Body of pancreas (tissue), 4 donors: ENCODE data around the gene PDLIM3. TPM values are rescaled to one million over a fixed set of nuclear protein-coding genes. Genes with fewer than 3 reads are reported as not detected.

Experiments
- ATAC-seq: fragments of 150-250 bp; one replicate; pipeline ENCODE4 v1.9.1; 2016
- DNase-seq, 4 donors: peaks; one replicate each; pipeline ENCODE4 v3.0.0-alpha.2; 2019
- H3K27ac ChIP-seq, 4 donors: fragments of 200-600 bp; sonication (generic); 1 replicate in 3 of 4; 2 replicates in 1 of 4; pipeline versions ENCODE4 v1.5.1 to v1.6.1; 2016 to 2019; ENCODE audit warnings: mild to moderate bottlenecking in 1 of 4, mixed read lengths in 1 of 4, moderate library complexity in 1 of 4
- H3K27me3 ChIP-seq, 2 donors: fragments of 200-600 bp; sonication (generic); one replicate each; pipeline ENCODE4 v1.6.0; 2016; ENCODE audit warnings: mild to moderate bottlenecking in 1 of 2
- H3K36me3 ChIP-seq, 2 donors: fragments of 200-600 bp; sonication (generic); replicated peaks in 1 of 2; 2 replicates each; pipeline ENCODE4 v1.5.1; 2016; ENCODE audit warnings: low read depth in 2 of 2; ENCODE audit not compliant: insufficient read depth in 1 of 2
- H3K4me1 ChIP-seq: fragments of 200-600 bp; sonication (generic); one replicate; pipeline ENCODE4 v1.6.0; 2016
- H3K4me3 ChIP-seq, 2 donors: fragments of 200-600 bp; sonication (generic); 1 replicate in 1 of 2; 2 replicates in 1 of 2; pipeline ENCODE4 v1.5.1; 2016 to 2019
- H3K9me3 ChIP-seq, 3 donors: fragments of 200-600 bp; sonication (generic); 1 replicate in 2 of 3; 2 replicates in 1 of 3; pipeline ENCODE4 v1.5.1; 2016
- CTCF ChIP-seq, 7 experiments: fragments of 450-650 bp in 4 of 7; fragments of 200-600 bp in 3 of 7; sonication (generic) in 3 of 7; IDR thresholded peaks; one replicate each; pipeline ENCODE4 v1.5.1; 2016 to 2019; ENCODE audit warnings: antibody characterized with exemption in 7 of 7
- POLR2A ChIP-seq, 3 donors: fragments of 450-650 bp; IDR thresholded peaks; one replicate each; pipeline ENCODE4 v1.6.1; 2016; ENCODE audit warnings: antibody characterized with exemption in 3 of 3, mild to moderate bottlenecking in 2 of 3
- WGBS, 2 donors: methylation state at CpG; one replicate each; pipeline ENCODE4 v1.1.5; 2017; 5-methylcytosine and 5-hydroxymethylcytosine counted together
- intact Hi-C: fragments of 100-400 bp; cut with DNase I; formaldehyde crosslinking; loops from one replicate; pipeline ENCODE4 v1.15.1; 2023
- total RNA-seq, 2 donors: library from RNA; depleted of rRNA; stranded (reverse); fragments of >200 nt; gene quantifications; one replicate each; pipeline ENCODE4 v1.1.0, GENCODE V29; 2016

The PDLIM3 gene
- total RNA-seq, 2 donors from 2014 or later, result 22.1 to 40.2 TPM

DNA sequence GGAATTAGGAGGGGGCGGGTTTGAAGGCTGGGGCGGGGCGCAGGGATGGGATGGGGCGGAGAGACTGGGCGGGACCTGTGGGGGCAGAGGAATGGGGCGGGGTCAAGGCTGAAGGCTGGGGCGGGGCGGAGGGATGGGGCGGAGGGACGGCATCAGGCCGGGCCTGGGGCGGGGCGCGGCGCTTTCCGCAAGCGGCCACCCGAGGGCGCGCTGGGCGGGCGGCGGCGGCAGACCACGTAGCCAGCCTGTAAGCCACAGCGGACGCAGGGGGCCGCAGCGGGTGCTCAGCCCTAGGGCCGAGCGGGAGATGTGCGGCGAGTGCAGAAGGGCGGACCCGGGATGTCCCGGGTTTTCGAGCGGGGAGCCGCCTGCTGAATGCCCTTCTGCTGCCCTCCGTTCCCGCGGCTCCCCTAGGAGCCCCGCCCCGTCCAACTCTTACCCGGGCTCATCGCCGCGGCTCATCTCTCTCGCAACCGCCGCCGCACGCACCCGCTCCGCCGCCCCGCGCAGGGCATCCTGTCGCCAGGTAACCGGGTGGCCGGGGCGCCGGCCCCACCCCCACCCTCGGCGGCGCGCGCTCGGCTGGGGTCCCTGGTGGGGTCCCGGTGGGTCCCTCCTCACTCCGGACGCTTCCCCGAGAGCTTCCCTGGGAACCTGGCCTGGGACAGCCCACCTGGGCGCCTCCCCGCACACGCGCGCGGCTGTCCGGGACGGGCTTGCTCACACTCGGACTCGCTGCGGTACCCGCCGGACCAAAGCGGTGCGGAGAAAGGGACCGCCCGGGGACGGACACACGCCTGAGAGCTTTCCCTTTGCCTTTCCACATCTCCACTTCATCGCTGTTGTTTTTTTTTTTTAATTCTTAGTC is 63.8 kb downstream of the PDLIM3 start, which contains the start of gene CCDC110:
CCDC110 (minus strand) TSS at position 499 of the 868 bp plus-strand sequence; CDS start at position 449, 50 bp downstream.
- peaks cover 20% of the 10 kb centered on the region for H3K4me1 ChIP-seq
- H3K27ac ChIP-seq, result peak within 1 kb of the TSS; percentile 77 to 92 (median 80)
- 0 to 1% methylated on average over 31 to 78 of the region's 93 CpGs for WGBS, 2 donors
- H3K9me3 ChIP-seq, result no peaks in the 10 kb centered on the region
- H3K36me3 ChIP-seq, result no peaks in the 10 kb centered on the region
- intact Hi-C loops, result no loop called here
- DNase-seq (peak; percentile 93 to 98 (median 96)), ATAC-seq (peak; percentile 98)
- no peaks in the 10 kb centered on the region for H3K27me3 ChIP-seq
- peak within 1 kb of the TSS; percentile 70 to 77 for H3K4me3 ChIP-seq
- TF ChIP-seq POLR2A (IDR thresholded peaks at IDR 0.05) (peak in 2 of 3 donors; percentile 2 to 41), CTCF (IDR thresholded peaks at IDR 0.05) (peak; percentile 59 to 90 (median 76))

DNA sequence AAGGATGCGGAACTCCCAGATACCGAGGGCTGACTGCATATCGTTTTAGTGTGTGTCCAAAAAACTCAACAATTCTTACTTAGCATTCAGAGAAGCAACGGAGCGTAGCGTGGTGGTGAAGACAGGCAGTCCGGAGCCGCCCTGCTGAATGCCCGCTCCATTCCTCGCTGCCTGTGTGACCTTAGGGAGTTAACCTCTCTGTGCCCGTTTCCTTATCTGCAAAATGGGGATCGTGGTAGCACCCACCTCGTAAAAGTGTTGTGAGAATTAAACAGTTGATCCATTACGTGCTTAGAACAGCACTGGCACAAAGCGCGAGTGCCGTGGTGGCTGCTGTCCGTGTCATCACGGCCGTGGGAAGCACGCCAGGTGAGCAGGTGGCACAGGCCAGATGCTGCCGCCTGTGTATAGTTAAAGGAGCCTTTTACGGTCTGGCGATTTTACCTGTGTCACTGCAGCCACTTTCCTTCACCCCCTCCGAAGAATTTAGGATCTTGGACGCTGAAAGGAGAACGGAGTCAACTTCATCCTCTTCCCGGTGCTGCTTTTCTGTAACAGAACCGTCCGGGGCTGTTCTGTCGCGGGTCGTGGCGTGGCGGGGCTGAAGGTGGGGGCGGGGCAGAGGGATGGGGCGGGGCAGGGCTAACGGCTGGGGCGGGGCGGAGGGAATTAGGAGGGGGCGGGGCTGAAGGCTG is 64.7 kb downstream of the PDLIM3 start:
- peaks cover 20% of the 10 kb centered on the region for H3K4me1 ChIP-seq
- 2 to 5% methylated on average over 27 to 28 of the region's 41 CpGs for WGBS, 2 donors
- H3K9me3 ChIP-seq, result no peaks in the 10 kb centered on the region
- DNase-seq (peak; percentile 91 to 96 (median 93)), ATAC-seq (peak; percentile 65)
- no peaks in the 10 kb centered on the region for H3K36me3 ChIP-seq
- no peaks in the 10 kb centered on the region for H3K27me3 ChIP-seq
- H3K4me3 ChIP-seq, result peak overlapping the region; percentile 26 to 45
- intact Hi-C loops, result no loop called here
- H3K27ac ChIP-seq, result peak overlapping the region; percentile 77 to 92 (median 80)
- TF ChIP-seq POLR2A (IDR thresholded peaks at IDR 0.05), result peak in 2 of 3 donors; percentile 65 to 74
- no peak for TF ChIP-seq CTCF (IDR thresholded peaks at IDR 0.05)

GRCh38 chr4:185469580-185470154 is 65.6 kb downstream of the PDLIM3 start:
- DNase-seq (peak in 1 of 4 donors; percentile 21), ATAC-seq (no peak)
- WGBS, 2 donors, result 51 to 56% methylated on average over 8 to 9 of the region's 9 CpGs
- Histone ChIP-seq H3K4me1 (peaks cover 24% of the 10 kb centered on the region), H3K9me3 (no peaks in the 10 kb centered on the region), H3K27ac (no peak overlapping the region), H3K36me3 (no peaks in the 10 kb centered on the region), H3K4me3 (no peak overlapping the region), H3K27me3 (no peaks in the 10 kb centered on the region)
- TF ChIP-seq POLR2A (IDR thresholded peaks at IDR 0.05) (no peak), CTCF (IDR thresholded peaks at IDR 0.05) (no peak)
- intact Hi-C loops, result no loop called here

GRCh38 chr4:185468999-185469398 is 66.3 kb downstream of the PDLIM3 start:
- intact Hi-C loops, result no loop called here
- H3K36me3 ChIP-seq, result no peaks in the 10 kb centered on the region
- H3K9me3 ChIP-seq, result no peaks in the 10 kb centered on the region
- ATAC-seq (no peak), DNase-seq (no peak)
- no peak for TF ChIP-seq CTCF (IDR thresholded peaks at IDR 0.05)
- TF ChIP-seq POLR2A (IDR thresholded peaks at IDR 0.05), result no peak
- peaks cover 24% of the 10 kb centered on the region for H3K4me1 ChIP-seq
- H3K27ac ChIP-seq, result no peak overlapping the region
- no peak overlapping the region for H3K4me3 ChIP-seq
- 63 to 76% methylated on average over 2 of the region's 2 CpGs for WGBS, 2 donors
- H3K27me3 ChIP-seq, result no peaks in the 10 kb centered on the region
